Neural crest cell (in vitro differentiated cells): ENCODE data around the gene DUSP6. TPM values are rescaled to one million over a fixed set of nuclear protein-coding genes. Genes with fewer than 3 reads are reported as not detected.

Experiments
- DNase-seq: peaks from one replicate; pipeline ENCODE4 v3.0.0; 2021; ENCODE audit warnings: low read depth, mixed read lengths, low spot score
- H3K27ac Mint-ChIP-seq: one replicate; pipeline ENCODE4 v1.8.0; 2021; ENCODE audit warnings: mild to moderate bottlenecking, mixed read lengths; ENCODE audit not compliant: unreplicated experiment
- H3K27me3 Mint-ChIP-seq: 2 replicates; pipeline ENCODE4 v1.8.0; 2021; ENCODE audit warnings: low read depth, mild to moderate bottlenecking, mixed read lengths
- H3K36me3 Mint-ChIP-seq: 2 replicates; pipeline ENCODE4 v1.8.0; 2021; ENCODE audit warnings: low read depth, mild to moderate bottlenecking, mixed read lengths
- H3K4me1 Mint-ChIP-seq: 2 replicates; pipeline ENCODE4 v1.8.0; 2021; ENCODE audit warnings: mixed read lengths
- H3K4me3 Mint-ChIP-seq: one replicate; pipeline ENCODE4 v1.8.0; 2021; ENCODE audit warnings: mild to moderate bottlenecking, mixed read lengths
- H3K9me3 Mint-ChIP-seq: 2 replicates; pipeline ENCODE4 v1.8.0; 2021; ENCODE audit warnings: mixed read lengths
- total RNA-seq: library from RNA; stranded (reverse); gene quantifications from 2 replicates; pipeline ENCODE4 v1.2.1, GENCODE V29; 2021
- TF ChIP-seq, protein P1 (sequence below): fragments of 200-600 bp; sonication (generic); conservative IDR thresholded peaks from 2 replicates; pipeline ENCODE4 v1.5.0; 2021; ENCODE audit warnings: antibody characterized with exemption, mild to moderate bottlenecking

Gene DUSP6
- total RNA-seq, 1 donor from 2014 or later: 112 TPM

GRCh38 chr12:89314060-89314761 is 38.1 kb downstream of the DUSP6 start:
- H3K27ac Mint-ChIP-seq: no peak overlapping the region
- no peaks in the 10 kb centered on the region for H3K36me3 Mint-ChIP-seq
- H3K27me3 Mint-ChIP-seq: no peaks in the 10 kb centered on the region
- peak overlapping the region; percentile 13 for H3K4me3 Mint-ChIP-seq
- peaks cover 4% of the 10 kb centered on the region for H3K9me3 Mint-ChIP-seq
- no peak for DNase-seq
- peaks cover 48% of the 10 kb centered on the region for H3K4me1 Mint-ChIP-seq
- TF ChIP-seq, protein P1, sequence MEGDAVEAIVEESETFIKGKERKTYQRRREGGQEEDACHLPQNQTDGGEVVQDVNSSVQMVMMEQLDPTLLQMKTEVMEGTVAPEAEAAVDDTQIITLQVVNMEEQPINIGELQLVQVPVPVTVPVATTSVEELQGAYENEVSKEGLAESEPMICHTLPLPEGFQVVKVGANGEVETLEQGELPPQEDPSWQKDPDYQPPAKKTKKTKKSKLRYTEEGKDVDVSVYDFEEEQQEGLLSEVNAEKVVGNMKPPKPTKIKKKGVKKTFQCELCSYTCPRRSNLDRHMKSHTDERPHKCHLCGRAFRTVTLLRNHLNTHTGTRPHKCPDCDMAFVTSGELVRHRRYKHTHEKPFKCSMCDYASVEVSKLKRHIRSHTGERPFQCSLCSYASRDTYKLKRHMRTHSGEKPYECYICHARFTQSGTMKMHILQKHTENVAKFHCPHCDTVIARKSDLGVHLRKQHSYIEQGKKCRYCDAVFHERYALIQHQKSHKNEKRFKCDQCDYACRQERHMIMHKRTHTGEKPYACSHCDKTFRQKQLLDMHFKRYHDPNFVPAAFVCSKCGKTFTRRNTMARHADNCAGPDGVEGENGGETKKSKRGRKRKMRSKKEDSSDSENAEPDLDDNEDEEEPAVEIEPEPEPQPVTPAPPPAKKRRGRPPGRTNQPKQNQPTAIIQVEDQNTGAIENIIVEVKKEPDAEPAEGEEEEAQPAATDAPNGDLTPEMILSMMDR: no peak

DNA sequence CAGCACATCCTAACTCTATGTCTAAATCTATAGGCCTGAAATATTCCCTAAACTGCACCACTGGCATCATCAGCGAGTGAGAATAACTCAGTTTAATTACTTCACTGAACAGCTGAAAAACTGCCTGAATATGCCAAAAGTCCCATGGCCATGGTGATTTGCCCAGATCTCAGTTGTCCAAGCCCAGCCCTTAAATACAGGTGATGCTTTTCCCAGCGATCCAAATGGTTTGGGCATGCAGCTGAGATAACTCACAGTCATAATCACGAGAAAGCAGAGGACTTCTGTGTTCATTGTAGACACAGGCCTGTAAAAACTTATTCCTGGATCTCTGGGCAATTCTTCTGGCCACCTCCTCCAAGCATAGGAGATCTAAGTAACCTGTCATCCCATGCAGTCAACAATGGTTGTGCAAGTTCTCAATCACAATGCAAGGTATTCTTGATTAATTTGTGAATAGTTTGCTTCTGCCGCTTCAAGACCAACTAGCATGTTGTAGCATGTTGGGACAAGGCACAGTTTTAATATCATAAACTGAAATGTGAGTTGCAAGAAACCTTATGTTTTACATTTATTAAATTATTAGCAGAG is 40.5 kb downstream of the DUSP6 start:
- Mint-ChIP-seq H3K36me3 (no peaks in the 10 kb centered on the region), H3K27me3 (no peaks in the 10 kb centered on the region), H3K9me3 (peaks cover 4% of the 10 kb centered on the region), H3K27ac (no peak overlapping the region), H3K4me1 (peaks cover 33% of the 10 kb centered on the region), H3K4me3 (no peak overlapping the region)
- TF ChIP-seq, protein P1: no peak
- DNase-seq: no peak

- Mint-ChIP-seq H3K4me3 (no peak overlapping the region), H3K9me3 (peaks cover 4% of the 10 kb centered on the region), H3K27ac (no peak overlapping the region), H3K36me3 (no peaks in the 10 kb centered on the region), H3K27me3 (no peaks in the 10 kb centered on the region), H3K4me1 (peaks cover 19% of the 10 kb centered on the region)
- TF ChIP-seq, protein P1: no peak
- DNase-seq: no peak
These were observed 42.5 kb downstream of the DUSP6 start for GRCh38 chr12:89309815-89310214.

DNA sequence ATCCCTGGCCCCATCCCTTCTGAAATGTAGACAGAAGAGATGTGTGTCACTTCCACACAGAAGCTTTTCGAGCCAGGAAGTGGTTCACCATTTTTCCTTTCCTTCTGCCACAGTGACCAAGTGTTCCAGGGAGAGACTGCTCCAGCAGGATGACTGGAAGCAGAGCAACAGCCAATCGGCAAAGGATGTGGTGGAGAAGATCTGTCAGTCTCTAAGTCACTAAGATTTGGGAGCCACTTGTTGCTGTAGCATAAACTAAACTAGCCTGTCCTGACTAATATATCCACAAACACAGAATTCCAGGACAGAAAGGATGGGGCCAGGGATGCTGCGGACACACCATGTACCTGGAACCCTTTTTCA is 42.9 kb downstream of the DUSP6 start:
- TF ChIP-seq, protein P1: no peak
- Mint-ChIP-seq H3K36me3 (no peaks in the 10 kb centered on the region), H3K27ac (no peak overlapping the region), H3K4me3 (no peak overlapping the region), H3K27me3 (no peaks in the 10 kb centered on the region), H3K9me3 (peaks cover 4% of the 10 kb centered on the region), H3K4me1 (peaks cover 15% of the 10 kb centered on the region)
- DNase-seq: no peak

GRCh38 chr12:89307474-89308253 is 44.6 kb downstream of the DUSP6 start:
- TF ChIP-seq, protein P1: no peak
- Mint-ChIP-seq H3K27me3 (no peaks in the 10 kb centered on the region), H3K36me3 (no peaks in the 10 kb centered on the region), H3K4me3 (no peak overlapping the region), H3K27ac (no peak overlapping the region), H3K9me3 (no peaks in the 10 kb centered on the region), H3K4me1 (peaks cover 5% of the 10 kb centered on the region)
- no peak for DNase-seq
